Memory B cell (primary cell): ENCODE results near the gene AK4.

Experiments
- ATAC-seq: fragments of 150-1000 bp; cut with Tn5 transposase; 2 replicates; pipeline ENCODE4 v1.10.0; 2021; ENCODE audit warnings: low read depth, mild to moderate bottlenecking, moderate library complexity
- DNase-seq, 2 donors: peaks; one replicate each; pipeline ENCODE4 v3.0.0; 2022; ENCODE audit warnings: low spot score in 2 of 2
- H3K27ac Mint-ChIP-seq: one replicate; pipeline ENCODE4 v1.8.0; 2022; ENCODE audit warnings: mild to moderate bottlenecking, moderate library complexity, mixed read lengths
- H3K27me3 Mint-ChIP-seq: one replicate; pipeline ENCODE4 v1.8.0; 2022; ENCODE audit warnings: mixed read lengths
- H3K36me3 Mint-ChIP-seq: one replicate; pipeline ENCODE4 v1.8.0; 2022; ENCODE audit warnings: mild to moderate bottlenecking, mixed read lengths
- H3K4me1 Mint-ChIP-seq: one replicate; pipeline ENCODE4 v1.8.0; 2022; ENCODE audit warnings: mixed read lengths
- H3K4me3 Mint-ChIP-seq: one replicate; pipeline ENCODE4 v1.8.0; 2022; ENCODE audit warnings: mild to moderate bottlenecking, moderate library complexity, mixed read lengths
- H3K9me3 Mint-ChIP-seq: one replicate; pipeline ENCODE4 v1.8.0; 2022; ENCODE audit warnings: mixed read lengths

Gene AK4

DNA sequence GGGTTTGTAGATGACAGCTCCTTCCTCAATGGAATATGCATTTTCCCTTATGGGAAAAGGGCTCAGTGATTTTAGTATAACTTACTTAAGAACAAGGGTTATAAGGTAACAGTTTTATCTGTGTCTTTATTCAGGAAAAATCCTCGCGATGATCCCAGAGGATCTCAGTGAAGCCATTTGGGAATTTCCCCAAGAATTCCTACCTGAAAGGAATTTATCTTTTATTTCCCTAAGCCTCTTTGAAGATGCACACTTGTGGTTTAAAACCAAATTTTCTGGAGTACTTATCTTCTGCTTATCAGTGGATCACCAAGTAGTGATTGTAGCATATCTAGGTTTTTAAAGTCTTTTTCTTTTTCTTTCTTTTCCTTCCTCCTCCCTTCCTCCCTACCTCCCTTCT lies 58.8 kb downstream of the AK4 start:
- no peak for ATAC-seq
- Mint-ChIP-seq H3K4me3 (no peak overlapping the region), H3K27ac (no peak overlapping the region), H3K4me1 (peaks cover 4% of the 10 kb centered on the region), H3K36me3 (no peaks in the 10 kb centered on the region), H3K27me3 (peaks cover 1% of the 10 kb centered on the region), H3K9me3 (no peaks in the 10 kb centered on the region)
- DNase-seq, result no peak

DNA sequence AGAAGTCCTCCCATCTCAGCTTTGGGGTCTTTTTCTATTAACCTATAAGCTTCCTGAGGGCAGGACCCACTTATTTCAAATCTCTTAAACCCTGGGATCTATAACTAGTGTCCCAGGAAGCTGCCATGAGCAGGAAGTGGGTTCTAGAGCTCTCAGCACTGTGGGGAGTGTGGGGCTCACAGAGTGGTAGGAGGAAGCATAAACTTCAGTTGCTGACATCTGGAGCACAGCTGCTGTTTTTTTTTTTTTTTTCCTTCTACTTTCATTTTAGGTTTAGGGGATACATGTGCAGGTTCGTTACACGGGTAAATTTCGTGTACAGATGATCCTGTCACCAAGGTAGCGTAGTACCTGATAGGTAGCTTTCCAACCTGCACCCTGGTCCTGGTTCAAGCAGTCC lies 59.3 kb downstream of the AK4 start:
- no peaks in the 10 kb centered on the region for H3K9me3 Mint-ChIP-seq
- H3K27ac Mint-ChIP-seq, result no peak overlapping the region
- no peak for DNase-seq
- H3K4me3 Mint-ChIP-seq, result no peak overlapping the region
- H3K4me1 Mint-ChIP-seq, result peaks cover 4% of the 10 kb centered on the region
- H3K36me3 Mint-ChIP-seq, result no peaks in the 10 kb centered on the region
- ATAC-seq, result no peak
- H3K27me3 Mint-ChIP-seq, result peaks cover 1% of the 10 kb centered on the region

DNA sequence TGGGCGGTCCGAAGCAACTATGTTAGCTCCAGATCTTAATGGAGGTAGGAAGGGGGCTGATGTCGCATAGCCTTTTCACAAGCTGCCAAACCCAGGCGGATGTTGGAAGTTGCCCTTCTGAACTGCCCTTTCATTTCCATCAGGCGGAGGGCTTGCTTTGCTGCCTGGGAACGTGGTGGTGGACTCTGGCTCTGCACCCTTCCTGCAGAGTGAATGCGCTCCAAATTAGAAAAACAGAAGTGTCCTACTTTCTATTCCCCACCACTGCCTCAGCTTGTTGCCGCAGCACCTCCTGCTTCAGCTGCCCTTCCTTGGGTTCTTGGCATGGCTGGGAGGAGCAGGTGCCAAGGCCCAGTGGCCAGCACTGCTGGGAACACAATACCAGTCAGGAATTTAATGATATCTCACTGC lies 60.6 kb downstream of the AK4 start:
- no peak for DNase-seq
- no peaks in the 10 kb centered on the region for H3K9me3 Mint-ChIP-seq
- no peak overlapping the region for H3K27ac Mint-ChIP-seq
- no peaks in the 10 kb centered on the region for H3K36me3 Mint-ChIP-seq
- H3K27me3 Mint-ChIP-seq, result peaks cover 3% of the 10 kb centered on the region
- ATAC-seq, result no peak
- H3K4me1 Mint-ChIP-seq, result peaks cover 4% of the 10 kb centered on the region
- no peak overlapping the region for H3K4me3 Mint-ChIP-seq

DNA sequence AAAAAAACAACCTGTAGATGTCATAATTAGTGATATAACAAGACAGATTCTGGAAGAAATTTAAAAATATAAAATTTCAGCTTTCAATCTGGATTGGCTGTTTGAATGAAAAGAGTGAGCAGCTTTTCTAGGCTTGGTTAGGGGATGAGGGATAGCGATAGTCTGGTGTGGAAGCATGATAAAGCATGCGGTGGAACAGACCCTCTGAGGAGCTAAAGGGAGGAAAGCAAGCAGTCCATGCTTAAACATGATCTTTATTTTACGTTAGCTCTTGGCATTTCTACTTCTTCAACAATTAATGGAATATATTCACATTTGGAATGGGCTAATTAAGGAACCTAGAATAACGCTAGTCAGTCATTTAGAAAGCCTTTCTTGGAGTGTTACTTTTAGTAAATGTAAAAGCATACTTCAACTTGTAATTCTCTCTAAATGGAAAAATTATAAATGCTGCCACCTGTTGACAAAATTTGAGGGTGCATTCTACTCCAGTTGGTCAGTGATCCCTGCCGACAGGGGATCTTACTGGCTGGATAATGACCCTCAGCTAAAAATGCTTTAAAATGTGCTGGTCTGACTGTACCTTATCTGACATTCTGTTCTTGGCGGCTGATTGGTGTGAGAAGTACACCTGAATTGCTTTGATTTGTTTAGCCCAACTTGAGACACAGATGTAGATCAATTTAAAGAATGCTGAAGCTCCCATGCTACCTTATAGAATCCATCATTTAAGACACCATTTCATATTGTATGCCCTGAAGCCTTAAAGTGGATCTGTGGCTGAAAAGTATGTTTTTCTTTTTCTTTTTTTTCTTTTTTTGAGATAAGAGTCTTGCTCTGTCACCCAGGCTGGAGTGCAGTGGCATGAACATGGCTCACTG lies 61.2 kb downstream of the AK4 start:
- Mint-ChIP-seq H3K27ac (no peak overlapping the region), H3K27me3 (peaks cover 4% of the 10 kb centered on the region), H3K4me3 (no peak overlapping the region), H3K4me1 (peaks cover 4% of the 10 kb centered on the region), H3K9me3 (no peaks in the 10 kb centered on the region), H3K36me3 (no peaks in the 10 kb centered on the region)
- ATAC-seq (no peak), DNase-seq (no peak)

DNA sequence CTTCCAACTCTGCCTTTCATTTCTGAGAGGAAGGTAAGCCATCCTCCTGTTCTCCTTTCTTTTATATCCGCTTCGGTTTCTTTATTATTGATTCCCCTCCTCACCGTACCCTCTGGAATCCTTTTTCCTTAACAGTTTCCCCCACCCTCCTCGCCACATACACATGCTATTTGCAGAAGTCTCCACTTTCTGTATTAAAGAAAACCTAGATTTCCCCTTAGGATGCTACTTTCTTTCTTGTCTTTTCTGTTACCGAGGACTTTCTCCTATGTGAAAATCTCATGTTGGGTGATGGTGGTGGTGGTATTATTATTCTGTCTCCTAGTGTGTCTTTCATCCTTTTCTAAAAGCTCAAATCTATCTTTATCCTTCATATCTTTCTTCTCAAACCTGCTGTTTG lies 62.3 kb downstream of the AK4 start:
- H3K36me3 Mint-ChIP-seq, result no peaks in the 10 kb centered on the region
- H3K9me3 Mint-ChIP-seq, result no peaks in the 10 kb centered on the region
- H3K27ac Mint-ChIP-seq, result no peak overlapping the region
- no peak overlapping the region for H3K4me3 Mint-ChIP-seq
- ATAC-seq, result no peak
- peaks cover 4% of the 10 kb centered on the region for H3K4me1 Mint-ChIP-seq
- H3K27me3 Mint-ChIP-seq, result peaks cover 4% of the 10 kb centered on the region
- no peak for DNase-seq

DNA sequence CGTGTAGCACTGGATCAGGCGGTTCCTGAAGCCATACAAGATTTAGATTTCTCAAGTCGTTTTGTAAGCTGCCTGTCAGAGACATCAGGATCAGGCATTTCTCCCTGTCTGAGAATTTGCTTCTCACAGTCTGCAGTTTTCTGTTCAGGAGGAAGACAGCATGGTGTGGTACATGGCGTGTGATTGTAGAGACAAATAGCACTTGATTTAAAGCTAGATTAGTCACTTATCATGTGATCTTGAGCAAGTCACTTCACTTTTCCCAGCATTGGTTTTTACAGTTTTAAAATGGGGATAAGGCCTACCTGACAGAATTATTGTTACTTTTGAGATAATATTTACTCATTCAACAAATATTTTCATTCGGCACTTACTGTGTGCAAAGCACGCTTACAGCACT lies 63.3 kb downstream of the AK4 start:
- H3K4me1 Mint-ChIP-seq, result peaks cover 4% of the 10 kb centered on the region
- DNase-seq, result no peak
- H3K27ac Mint-ChIP-seq, result no peak overlapping the region
- H3K4me3 Mint-ChIP-seq, result no peak overlapping the region
- peaks cover 4% of the 10 kb centered on the region for H3K27me3 Mint-ChIP-seq
- ATAC-seq, result no peak
- no peaks in the 10 kb centered on the region for H3K36me3 Mint-ChIP-seq
- H3K9me3 Mint-ChIP-seq, result no peaks in the 10 kb centered on the region

DNA sequence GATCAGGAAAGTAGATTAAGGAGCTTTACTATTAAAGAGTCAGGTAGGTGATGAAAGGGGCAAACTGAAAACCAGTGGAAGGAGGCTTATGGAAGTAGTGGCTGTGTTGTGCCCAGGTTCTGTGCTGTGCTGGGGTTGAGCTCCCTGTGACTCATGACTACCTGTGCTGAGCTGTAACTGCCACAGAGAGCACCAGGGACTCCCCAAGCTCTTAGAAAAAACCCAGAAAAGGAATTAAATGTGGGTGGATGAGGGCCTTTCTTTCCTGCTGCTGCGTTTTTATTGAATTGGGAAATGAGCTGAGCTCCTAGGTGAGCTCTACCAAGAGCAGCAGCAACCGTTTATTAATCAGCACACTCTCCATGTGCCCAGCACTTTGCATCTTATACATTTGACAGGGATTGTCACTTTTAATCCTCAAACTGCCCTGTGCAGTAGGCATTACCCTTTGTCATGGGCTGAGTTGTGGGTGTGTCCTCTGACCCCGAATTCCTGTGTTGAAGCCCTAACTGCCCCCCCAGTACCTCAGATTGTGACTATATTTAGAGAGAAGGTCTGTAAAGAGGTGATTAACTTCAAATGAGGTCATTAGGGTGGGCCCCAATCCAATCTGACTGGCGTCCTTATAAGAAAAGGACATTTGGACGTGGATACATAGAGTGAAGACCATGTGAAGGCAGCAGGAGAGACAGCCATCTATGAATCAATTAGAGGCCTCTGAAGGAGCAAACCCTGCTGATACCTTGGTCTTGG lies 65.4 kb downstream of the AK4 start:
- Mint-ChIP-seq H3K36me3 (no peaks in the 10 kb centered on the region), H3K27me3 (peaks cover 3% of the 10 kb centered on the region), H3K27ac (no peak overlapping the region), H3K9me3 (no peaks in the 10 kb centered on the region), H3K4me1 (no peaks in the 10 kb centered on the region), H3K4me3 (no peak overlapping the region)
- DNase-seq (no peak), ATAC-seq (no peak)

DNA sequence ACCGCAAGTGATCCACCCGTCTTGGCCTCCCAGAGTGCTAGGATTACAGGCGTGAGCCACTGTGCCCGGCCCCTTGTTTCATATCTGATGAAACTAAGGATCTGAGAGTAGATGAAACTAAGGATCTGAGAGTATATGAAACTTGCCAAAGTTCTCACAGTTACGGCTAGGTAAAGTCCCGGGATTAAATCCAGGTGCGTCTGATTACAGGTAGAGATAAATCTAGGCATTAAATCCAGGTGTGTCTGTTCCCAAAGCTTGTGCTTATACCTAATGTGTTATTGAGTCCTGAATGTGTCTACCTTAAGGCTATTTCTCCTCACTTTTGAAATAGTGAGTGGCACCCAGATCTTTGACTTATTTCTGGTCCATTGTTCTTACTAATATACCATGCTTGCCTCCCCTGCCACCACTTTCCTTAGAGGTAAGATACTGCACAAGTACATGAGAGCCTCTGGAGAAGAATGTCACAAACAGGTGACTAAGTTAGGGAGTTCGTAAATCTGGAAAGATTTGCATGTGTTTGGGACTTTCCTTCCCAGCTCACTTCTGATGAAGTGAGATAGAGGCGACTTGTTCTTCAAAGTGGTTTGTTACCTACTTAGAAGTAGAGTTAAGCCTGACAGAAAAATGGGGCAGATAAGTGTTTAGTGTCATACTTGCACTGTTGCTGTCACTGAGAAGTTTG lies 66.5 kb downstream of the AK4 start:
- H3K27ac Mint-ChIP-seq, result no peak overlapping the region
- DNase-seq (no peak), ATAC-seq (no peak)
- no peaks in the 10 kb centered on the region for H3K36me3 Mint-ChIP-seq
- no peaks in the 10 kb centered on the region for H3K9me3 Mint-ChIP-seq
- H3K27me3 Mint-ChIP-seq, result peaks cover 3% of the 10 kb centered on the region
- H3K4me1 Mint-ChIP-seq, result no peaks in the 10 kb centered on the region
- no peak overlapping the region for H3K4me3 Mint-ChIP-seq

DNA sequence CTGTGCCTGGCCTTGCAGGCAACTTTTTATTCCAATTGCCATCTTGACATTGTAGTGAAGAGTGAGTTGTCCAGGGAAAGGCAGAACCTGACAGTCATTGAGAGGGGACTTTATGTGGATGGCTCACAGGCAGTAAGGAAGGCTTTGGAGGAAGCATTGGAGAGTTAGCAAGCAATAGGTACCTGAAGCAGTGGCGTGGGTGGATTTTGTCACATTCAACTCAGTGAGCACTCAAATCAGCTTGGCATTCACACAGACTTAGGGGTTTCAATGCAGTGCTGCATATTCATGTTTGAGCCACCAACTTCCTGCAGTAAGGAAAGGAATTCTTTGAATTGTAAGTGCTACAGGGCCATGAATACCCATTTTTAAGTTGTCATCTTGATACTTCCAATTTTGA lies 69.0 kb downstream of the AK4 start:
- no peak overlapping the region for H3K27ac Mint-ChIP-seq
- no peak for DNase-seq
- peaks cover 2% of the 10 kb centered on the region for H3K9me3 Mint-ChIP-seq
- no peak for ATAC-seq
- H3K27me3 Mint-ChIP-seq, result peaks cover 4% of the 10 kb centered on the region
- no peak overlapping the region for H3K4me3 Mint-ChIP-seq
- H3K36me3 Mint-ChIP-seq, result no peaks in the 10 kb centered on the region
- no peaks in the 10 kb centered on the region for H3K4me1 Mint-ChIP-seq

DNA sequence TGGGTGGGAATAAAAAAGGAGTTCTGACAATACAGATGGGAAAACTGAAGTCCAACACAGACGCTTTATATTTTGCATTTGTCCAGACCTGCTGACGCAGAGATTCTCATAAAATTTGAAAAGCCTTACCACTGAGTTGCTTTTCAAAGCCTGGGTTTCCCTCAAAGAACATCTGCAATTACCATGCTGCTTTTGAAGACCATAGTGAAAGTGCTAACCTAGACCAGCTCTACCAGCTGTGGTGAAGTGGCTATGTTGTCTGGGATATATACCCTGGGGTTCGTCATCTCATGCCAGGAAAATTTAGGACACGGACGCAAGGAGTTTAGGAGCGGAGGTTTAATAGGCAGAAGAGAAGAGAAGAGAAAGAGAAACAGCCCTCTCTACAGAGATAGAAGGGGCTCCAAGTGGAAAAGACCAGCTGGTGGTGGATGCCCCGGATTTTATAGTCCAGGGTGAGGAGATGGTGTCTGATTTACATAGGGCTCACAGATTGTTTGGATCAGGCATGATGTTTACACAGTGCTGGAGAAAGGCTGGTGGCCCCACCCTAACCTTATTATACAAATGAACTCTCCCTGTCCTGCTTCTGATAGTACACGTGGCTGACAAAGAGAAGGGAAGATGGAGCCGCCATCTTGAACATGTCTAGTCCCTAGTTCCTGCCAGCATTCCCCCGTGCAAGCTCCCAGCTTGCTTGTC lies 73.8 kb downstream of the AK4 start:
- peaks cover 5% of the 10 kb centered on the region for H3K27me3 Mint-ChIP-seq
- ATAC-seq (no peak), DNase-seq (no peak)
- H3K36me3 Mint-ChIP-seq, result no peaks in the 10 kb centered on the region
- H3K27ac Mint-ChIP-seq, result no peak overlapping the region
- H3K4me3 Mint-ChIP-seq, result no peak overlapping the region
- peaks cover 2% of the 10 kb centered on the region for H3K9me3 Mint-ChIP-seq
- H3K4me1 Mint-ChIP-seq, result no peaks in the 10 kb centered on the region

DNA sequence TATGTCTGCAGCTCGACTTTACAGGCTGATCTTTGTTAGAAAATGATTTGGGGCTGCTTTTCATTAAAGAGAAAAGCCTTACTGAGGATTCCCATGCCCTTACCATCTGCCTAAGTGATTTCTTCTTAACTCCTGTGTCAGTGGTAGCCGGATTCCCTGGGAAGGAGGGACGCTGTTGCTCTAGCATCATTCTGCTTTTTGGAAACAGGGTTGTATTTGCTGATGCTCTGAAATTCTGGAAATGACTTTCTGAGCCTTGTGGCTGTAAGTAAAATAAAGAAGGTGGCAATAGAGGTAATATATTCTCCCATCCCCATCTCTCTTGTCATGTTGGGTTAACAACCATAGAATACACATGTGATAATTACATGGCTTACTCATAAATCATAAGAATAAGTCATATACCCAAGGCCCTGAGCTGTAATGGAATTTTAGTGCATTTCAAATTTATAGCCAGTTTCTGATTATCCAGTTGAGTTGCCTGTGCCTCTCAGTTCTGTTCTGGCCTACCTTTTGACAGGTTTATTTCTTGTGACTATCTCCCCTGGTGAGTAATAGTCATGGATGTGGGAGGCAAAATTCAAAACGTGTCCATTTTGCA lies 74.4 kb downstream of the AK4 start:
- H3K27ac Mint-ChIP-seq, result no peak overlapping the region
- peaks cover 5% of the 10 kb centered on the region for H3K27me3 Mint-ChIP-seq
- no peak overlapping the region for H3K4me3 Mint-ChIP-seq
- DNase-seq, result no peak
- H3K4me1 Mint-ChIP-seq, result no peaks in the 10 kb centered on the region
- no peak for ATAC-seq
- peaks cover 2% of the 10 kb centered on the region for H3K9me3 Mint-ChIP-seq
- no peaks in the 10 kb centered on the region for H3K36me3 Mint-ChIP-seq

DNA sequence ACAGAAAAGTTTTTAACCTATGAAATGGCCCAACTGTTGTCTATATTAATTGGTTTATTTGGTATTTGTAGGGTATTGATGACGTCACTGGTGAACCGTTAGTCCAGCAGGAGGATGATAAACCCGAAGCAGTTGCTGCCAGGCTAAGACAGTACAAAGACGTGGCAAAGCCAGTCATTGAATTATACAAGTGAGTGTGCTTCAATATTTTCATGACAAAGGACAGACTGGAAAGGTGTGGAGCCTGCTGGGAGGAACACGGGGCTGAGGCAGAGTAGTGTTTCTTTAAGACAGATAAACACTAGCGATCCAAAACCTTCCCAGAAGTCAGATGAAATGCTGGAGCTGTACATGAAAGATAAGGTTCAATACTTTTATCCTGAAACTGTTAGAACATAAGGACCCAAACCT lies 76.7 kb downstream of the AK4 start:
- ATAC-seq, result no peak
- DNase-seq, result no peak
- Mint-ChIP-seq H3K27ac (no peak overlapping the region), H3K27me3 (peaks cover 5% of the 10 kb centered on the region), H3K9me3 (peaks cover 2% of the 10 kb centered on the region), H3K36me3 (no peaks in the 10 kb centered on the region), H3K4me3 (no peak overlapping the region), H3K4me1 (no peaks in the 10 kb centered on the region)

DNA sequence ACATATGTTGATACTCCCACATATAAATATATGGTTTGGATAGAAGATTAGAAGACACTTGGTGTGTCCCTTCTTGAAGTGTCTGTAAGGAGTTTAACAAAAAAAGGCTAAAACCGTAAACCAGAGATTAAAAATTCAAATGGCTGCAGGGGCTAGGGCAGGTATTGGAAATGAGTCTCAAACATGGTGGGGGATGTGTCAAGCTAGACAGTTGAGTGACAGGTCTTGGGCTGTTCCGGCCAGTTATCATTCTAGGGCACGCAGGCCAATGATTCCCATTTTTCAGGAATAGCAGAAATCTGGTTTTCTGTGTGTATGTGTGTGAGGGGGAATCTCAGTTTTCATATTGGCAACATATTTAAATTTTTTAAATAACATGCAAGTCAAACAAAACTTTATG lies 77.2 kb downstream of the AK4 start:
- Mint-ChIP-seq H3K27me3 (peaks cover 6% of the 10 kb centered on the region), H3K4me3 (no peak overlapping the region), H3K27ac (no peak overlapping the region), H3K36me3 (no peaks in the 10 kb centered on the region), H3K4me1 (no peaks in the 10 kb centered on the region), H3K9me3 (no peaks in the 10 kb centered on the region)
- DNase-seq (no peak), ATAC-seq (no peak)
